H9 (cell line): ENCODE results near the gene PDX1. TPM values are rescaled to one million over a fixed set of nuclear protein-coding genes. Genes with fewer than 3 reads are reported as not detected.

Experiments used
- DNase-seq: peaks from one replicate; pipeline ENCODE4 v3.0.0-alpha.2; 2017
- H2AFZ ChIP-seq: one replicate; pipeline ENCODE4 v1.6.1; 2013; ENCODE audit warnings: mild to moderate bottlenecking, low read length, control low read depth, moderate library complexity
- H2AK5ac ChIP-seq: 2 replicates; pipeline ENCODE4 v1.6.1; 2013; ENCODE audit warnings: low read length, control low read depth, mixed read lengths; ENCODE audit not compliant: insufficient read length
- H2BK120ac ChIP-seq: one replicate; pipeline ENCODE4 v1.6.1; 2013; ENCODE audit warnings: low read depth, mild to moderate bottlenecking, low read length, control low read depth, inconsistent platforms; ENCODE audit not compliant: poor library complexity, severe bottlenecking
- H2BK12ac ChIP-seq: 2 replicates; pipeline ENCODE4 v1.6.1; 2013; ENCODE audit warnings: low read length, control low read depth, mixed read lengths, low read depth; ENCODE audit not compliant: insufficient read length
- H2BK15ac ChIP-seq: 2 replicates; pipeline ENCODE4 v1.6.1; 2013; ENCODE audit warnings: low read depth, low read length, control low read depth
- H2BK20ac ChIP-seq: one replicate; pipeline ENCODE4 v1.6.1; 2013; ENCODE audit warnings: low read depth, mild to moderate bottlenecking, low read length, control low read depth, inconsistent platforms; ENCODE audit not compliant: poor library complexity, severe bottlenecking
- H2BK5ac ChIP-seq: 2 replicates; pipeline ENCODE4 v1.6.1; 2013; ENCODE audit warnings: low read length, control low read depth, mixed read lengths; ENCODE audit not compliant: insufficient read length
- H3K14ac ChIP-seq: 2 replicates; pipeline ENCODE4 v1.6.1; 2013; ENCODE audit warnings: low read length, control low read depth; ENCODE audit not compliant: insufficient read depth
- H3K18ac ChIP-seq: 2 replicates; pipeline ENCODE4 v1.6.1; 2013; ENCODE audit warnings: low read depth, mild to moderate bottlenecking, mixed read lengths, low read length, control low read depth; ENCODE audit not compliant: insufficient read length
- H3K23ac ChIP-seq: 2 replicates; pipeline ENCODE4 v1.6.1; 2013; ENCODE audit warnings: low read length, control low read depth, mixed read lengths, low read depth; ENCODE audit not compliant: insufficient read length
- H3K23me2 ChIP-seq: 2 replicates; pipeline ENCODE4 v1.6.1; 2013; ENCODE audit warnings: low read depth, mild to moderate bottlenecking, mixed read lengths, low read length, control low read depth; ENCODE audit not compliant: insufficient read length, poor library complexity, severe bottlenecking
- H3K27ac ChIP-seq: 2 replicates; pipeline ENCODE4 v1.5.1; 2013; ENCODE audit warnings: low read length, control low read depth, mixed read lengths, low read depth; ENCODE audit not compliant: insufficient read length
- H3K27me3 ChIP-seq: 2 replicates; pipeline ENCODE4 v1.6.1; 2013; ENCODE audit warnings: low read length, control low read depth, inconsistent platforms; ENCODE audit not compliant: insufficient read depth
- H3K4ac ChIP-seq: 2 replicates; pipeline ENCODE4 v1.6.1; 2013; ENCODE audit warnings: low read depth, mild to moderate bottlenecking, control low read depth, inconsistent platforms, low read length, moderate library complexity
- H3K4me1 ChIP-seq: 2 replicates; pipeline ENCODE4 v1.6.1; 2013; ENCODE audit warnings: low read length, control low read depth, inconsistent platforms; ENCODE audit not compliant: insufficient read depth
- H3K4me2 ChIP-seq: 2 replicates; pipeline ENCODE4 v1.6.1; 2013; ENCODE audit warnings: low read length, control low read depth, mixed read lengths; ENCODE audit not compliant: insufficient read length, insufficient read depth
- H3K56ac ChIP-seq: 2 replicates; pipeline ENCODE4 v1.6.1; 2013; ENCODE audit warnings: low read depth, mild to moderate bottlenecking, mixed read lengths, low read length, control low read depth; ENCODE audit not compliant: insufficient read length
- H3K79me1 ChIP-seq: 2 replicates; pipeline ENCODE4 v1.6.1; 2013; ENCODE audit warnings: low read depth, mild to moderate bottlenecking, moderate library complexity, low read length, control low read depth, inconsistent platforms; ENCODE audit not compliant: insufficient read depth, poor library complexity, severe bottlenecking
- H3K79me2 ChIP-seq: 2 replicates; pipeline ENCODE4 v1.6.1; 2013; ENCODE audit warnings: low read length, control low read depth, inconsistent platforms; ENCODE audit not compliant: insufficient read depth
- H3K9ac ChIP-seq: 2 replicates; pipeline ENCODE4 v1.6.1; 2013; ENCODE audit warnings: low read length, control low read depth, mixed read lengths; ENCODE audit not compliant: insufficient read length; ENCODE audit errors: extremely low read depth
- H3K9me3 ChIP-seq: one replicate; pipeline ENCODE4 v1.6.1; 2013; ENCODE audit warnings: low read depth, low read length, inconsistent platforms; ENCODE audit not compliant: control insufficient read depth
- H3T11ph ChIP-seq: one replicate; pipeline ENCODE4 v1.6.1; 2013; ENCODE audit warnings: mild to moderate bottlenecking, low read length, control low read depth, inconsistent platforms
- H4K20me1 ChIP-seq: one replicate; pipeline ENCODE4 v1.6.1; 2013; ENCODE audit not compliant: control insufficient read depth, insufficient read length, insufficient read depth
- H4K5ac ChIP-seq: 2 replicates; pipeline ENCODE4 v1.6.1; 2013; ENCODE audit warnings: low read depth, mild to moderate bottlenecking, mixed read lengths, low read length, control low read depth; ENCODE audit not compliant: insufficient read length
- H4K8ac ChIP-seq: replicated peaks from 2 replicates; pipeline ENCODE4 v1.6.1; 2013; ENCODE audit warnings: low read length, control low read depth, mixed read lengths, low read depth; ENCODE audit not compliant: insufficient read length
- H4K91ac ChIP-seq: 2 replicates; pipeline ENCODE4 v1.6.1; 2013; ENCODE audit warnings: low read depth, mild to moderate bottlenecking, moderate library complexity, mixed read lengths, low read length, control low read depth; ENCODE audit not compliant: insufficient read length
- H3K27ac Mint-ChIP-seq, 3 experiments: 2 replicates in 2 of 3; 3 replicates in 1 of 3; pipeline ENCODE4 v1.8.0; 2020 to 2021; ENCODE audit warnings: mixed read lengths in 3 of 3, mild to moderate bottlenecking in 1 of 3, moderate library complexity in 1 of 3
- H3K27me3 Mint-ChIP-seq: 2 replicates; pipeline ENCODE4 v1.8.0; 2021; ENCODE audit warnings: low read depth, mild to moderate bottlenecking, moderate library complexity, mixed read lengths
- H3K36me3 Mint-ChIP-seq, 3 experiments: 2 replicates in 2 of 3; 3 replicates in 1 of 3; pipeline ENCODE4 v1.8.0; 2020 to 2021; ENCODE audit warnings: low read depth in 3 of 3, mixed read lengths in 3 of 3; ENCODE audit not compliant: insufficient read depth in 1 of 3
- H3K4me1 Mint-ChIP-seq, 2 experiments: 2 replicates each; pipeline ENCODE4 v1.8.0; 2020; ENCODE audit warnings: mixed read lengths in 2 of 2
- H3K4me3 Mint-ChIP-seq, 2 experiments: 2 replicates in 1 of 2; 3 replicates in 1 of 2; pipeline ENCODE4 v1.8.0; 2020 to 2021; ENCODE audit warnings: mild to moderate bottlenecking in 2 of 2, mixed read lengths in 2 of 2, moderate library complexity in 1 of 2
- H3K9me3 Mint-ChIP-seq, 2 experiments: 2 replicates in 1 of 2; 3 replicates in 1 of 2; pipeline ENCODE4 v1.8.0; 2020; ENCODE audit warnings: mild to moderate bottlenecking in 2 of 2, mixed read lengths in 2 of 2, moderate library complexity in 1 of 2
- WGBS: extraction: QIAGEN DNeasy Blood & Tissue Kit; methylation state at CpG from one replicate; pipeline ENCODE4 v1.1.7; 2013; ENCODE audit warnings: missing lambda C conversion rate, low lambda C conversion rate, mixed read lengths; ENCODE audit not compliant: insufficient read length; ENCODE audit errors: extremely low coverage; 5-methylcytosine and 5-hydroxymethylcytosine counted together
- total RNA-seq: library from RNA; stranded (reverse); gene quantifications from 2 replicates; pipeline ENCODE4 v1.2.1, GENCODE V29; 2021
- TF ChIP-seq, protein P1 (sequence below): fragments of 200-600 bp; sonication (generic); conservative IDR thresholded peaks from 3 replicates; pipeline ENCODE4 v1.8.0; 2021; ENCODE audit warnings: antibody characterized with exemption, mild to moderate bottlenecking

Gene PDX1
- total RNA-seq, 1 experiment from 2014 or later = not detected

- H3K23me2 ChIP-seq = no peaks in the 10 kb centered on the region
- no peak overlapping the region for H3K23ac ChIP-seq
- no peak overlapping the region for H2BK120ac ChIP-seq
- H3K4me1 ChIP-seq = no peaks in the 10 kb centered on the region
- H3K56ac ChIP-seq = no peak overlapping the region
- no peaks in the 10 kb centered on the region for H3K9me3 ChIP-seq
- WGBS = no CpG with 5 or more reads among the region's 1 CpG
- peaks cover under 1 to 11% of the 10 kb centered on the region in 2 experiments; a peak in 3 of 4 replicates for H3K4me1 Mint-ChIP-seq
- H4K20me1 ChIP-seq = no peaks in the 10 kb centered on the region
- no peak overlapping the region for H3K4me3 Mint-ChIP-seq
- no peak overlapping the region for H4K91ac ChIP-seq
- H3K79me2 ChIP-seq = no peaks in the 10 kb centered on the region
- no peak overlapping the region for H3K4me2 ChIP-seq
- H4K8ac ChIP-seq = no peak overlapping the region
- peaks cover 0 to 4% of the 10 kb centered on the region in 2 experiments; a peak in 2 of 5 replicates for H3K9me3 Mint-ChIP-seq
- peaks cover 44% of the 10 kb centered on the region for H3K27me3 ChIP-seq
- no peak overlapping the region for H2BK5ac ChIP-seq
- no peak overlapping the region for H3K27ac ChIP-seq
- no peak overlapping the region for H3K4ac ChIP-seq
- no peak overlapping the region for H3K14ac ChIP-seq
- H2BK12ac ChIP-seq = no peak overlapping the region
- no peak overlapping the region for H3T11ph ChIP-seq
- no peak overlapping the region for H3K18ac ChIP-seq
- H3K27ac Mint-ChIP-seq = no peak overlapping the region
- H2BK15ac ChIP-seq = no peak overlapping the region
- no peak overlapping the region for H3K9ac ChIP-seq
- H3K27me3 Mint-ChIP-seq = peaks cover 81% of the 10 kb centered on the region
- TF ChIP-seq, protein P1, sequence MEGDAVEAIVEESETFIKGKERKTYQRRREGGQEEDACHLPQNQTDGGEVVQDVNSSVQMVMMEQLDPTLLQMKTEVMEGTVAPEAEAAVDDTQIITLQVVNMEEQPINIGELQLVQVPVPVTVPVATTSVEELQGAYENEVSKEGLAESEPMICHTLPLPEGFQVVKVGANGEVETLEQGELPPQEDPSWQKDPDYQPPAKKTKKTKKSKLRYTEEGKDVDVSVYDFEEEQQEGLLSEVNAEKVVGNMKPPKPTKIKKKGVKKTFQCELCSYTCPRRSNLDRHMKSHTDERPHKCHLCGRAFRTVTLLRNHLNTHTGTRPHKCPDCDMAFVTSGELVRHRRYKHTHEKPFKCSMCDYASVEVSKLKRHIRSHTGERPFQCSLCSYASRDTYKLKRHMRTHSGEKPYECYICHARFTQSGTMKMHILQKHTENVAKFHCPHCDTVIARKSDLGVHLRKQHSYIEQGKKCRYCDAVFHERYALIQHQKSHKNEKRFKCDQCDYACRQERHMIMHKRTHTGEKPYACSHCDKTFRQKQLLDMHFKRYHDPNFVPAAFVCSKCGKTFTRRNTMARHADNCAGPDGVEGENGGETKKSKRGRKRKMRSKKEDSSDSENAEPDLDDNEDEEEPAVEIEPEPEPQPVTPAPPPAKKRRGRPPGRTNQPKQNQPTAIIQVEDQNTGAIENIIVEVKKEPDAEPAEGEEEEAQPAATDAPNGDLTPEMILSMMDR = no peak
- no peak overlapping the region for H2BK20ac ChIP-seq
- H4K5ac ChIP-seq = no peak overlapping the region
- no peak overlapping the region for H2AFZ ChIP-seq
- no peak for DNase-seq
- H3K79me1 ChIP-seq = no peaks in the 10 kb centered on the region
- no peak overlapping the region for H2AK5ac ChIP-seq
- H3K36me3 Mint-ChIP-seq = no peaks in the 10 kb centered on the region
These were observed 13.3 kb downstream of the PDX1 start for GRCh38 chr13:27933118-27933517.
